Measurements from ENCODE around the gene ATP6V1G1. TPM values are rescaled to one million over a fixed set of nuclear protein-coding genes. Genes with fewer than 3 reads are reported as not detected.

The ATP6V1G1 gene
- total RNA-seq, 1 donor from 2014 or later: 111 TPM

DNA sequence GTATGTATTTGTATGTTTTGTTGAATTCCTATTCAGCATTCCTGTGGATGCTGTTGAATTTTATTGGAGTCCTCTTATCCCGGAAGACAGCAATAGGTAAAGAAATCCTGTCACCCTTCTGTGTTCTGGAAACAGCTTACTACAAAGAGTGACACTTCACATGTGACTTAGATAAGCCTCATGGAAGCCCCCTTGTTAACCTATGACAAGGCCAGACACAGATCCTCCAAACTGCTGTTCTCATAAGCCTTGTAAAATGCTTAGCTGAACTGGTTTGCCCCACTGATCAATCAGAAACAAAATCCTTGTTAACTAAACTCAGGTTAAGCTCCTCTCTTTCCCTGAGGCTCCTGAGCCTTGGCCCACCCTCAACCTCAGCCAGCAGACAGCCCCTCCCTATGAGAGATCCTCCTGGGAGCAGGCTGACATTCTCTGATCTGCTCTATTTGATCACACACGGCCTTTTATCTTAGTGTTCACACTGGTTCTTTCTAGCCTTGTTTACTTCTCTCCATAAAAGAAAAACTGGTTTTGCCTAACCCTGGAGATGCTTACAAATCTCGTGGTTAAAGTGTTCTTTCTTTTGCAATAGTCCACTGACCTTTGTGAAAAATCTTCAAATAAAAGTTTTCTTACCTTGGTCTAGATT lies 29.4 kb upstream of the ATP6V1G1 start:
- Mint-ChIP-seq H3K4me1 (no peaks in the 10 kb centered on the region), H3K36me3 (ENCODE audit: low read depth) (no peaks in the 10 kb centered on the region), H3K4me3 (no peak overlapping the region), H3K9me3 (no peaks in the 10 kb centered on the region), H3K27me3 (ENCODE audit: low read depth) (peaks cover 19% of the 10 kb centered on the region), H3K27ac (ENCODE audit: unreplicated experiment) (no peak overlapping the region)
- TF ChIP-seq, protein P1, sequence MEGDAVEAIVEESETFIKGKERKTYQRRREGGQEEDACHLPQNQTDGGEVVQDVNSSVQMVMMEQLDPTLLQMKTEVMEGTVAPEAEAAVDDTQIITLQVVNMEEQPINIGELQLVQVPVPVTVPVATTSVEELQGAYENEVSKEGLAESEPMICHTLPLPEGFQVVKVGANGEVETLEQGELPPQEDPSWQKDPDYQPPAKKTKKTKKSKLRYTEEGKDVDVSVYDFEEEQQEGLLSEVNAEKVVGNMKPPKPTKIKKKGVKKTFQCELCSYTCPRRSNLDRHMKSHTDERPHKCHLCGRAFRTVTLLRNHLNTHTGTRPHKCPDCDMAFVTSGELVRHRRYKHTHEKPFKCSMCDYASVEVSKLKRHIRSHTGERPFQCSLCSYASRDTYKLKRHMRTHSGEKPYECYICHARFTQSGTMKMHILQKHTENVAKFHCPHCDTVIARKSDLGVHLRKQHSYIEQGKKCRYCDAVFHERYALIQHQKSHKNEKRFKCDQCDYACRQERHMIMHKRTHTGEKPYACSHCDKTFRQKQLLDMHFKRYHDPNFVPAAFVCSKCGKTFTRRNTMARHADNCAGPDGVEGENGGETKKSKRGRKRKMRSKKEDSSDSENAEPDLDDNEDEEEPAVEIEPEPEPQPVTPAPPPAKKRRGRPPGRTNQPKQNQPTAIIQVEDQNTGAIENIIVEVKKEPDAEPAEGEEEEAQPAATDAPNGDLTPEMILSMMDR (conservative IDR thresholded peaks at IDR 0.05): no peak
- no peak for DNase-seq (ENCODE audit: low read depth, low spot score)

- H3K36me3 Mint-ChIP-seq (ENCODE audit: low read depth): no peaks in the 10 kb centered on the region
- H3K27ac Mint-ChIP-seq (ENCODE audit: unreplicated experiment): no peak overlapping the region
- no peaks in the 10 kb centered on the region for H3K4me1 Mint-ChIP-seq
- H3K9me3 Mint-ChIP-seq: no peaks in the 10 kb centered on the region
- peaks cover 31% of the 10 kb centered on the region for H3K27me3 Mint-ChIP-seq (ENCODE audit: low read depth)
- TF ChIP-seq, protein P1 (conservative IDR thresholded peaks at IDR 0.05): no peak
- no peak overlapping the region for H3K4me3 Mint-ChIP-seq
- DNase-seq (ENCODE audit: low read depth, low spot score): no peak
Observed at GRCh38 chr9:114559830-114560513, 27.6 kb upstream of the ATP6V1G1 start.

- TF ChIP-seq, protein P1 (conservative IDR thresholded peaks at IDR 0.05): no peak
- Mint-ChIP-seq H3K27me3 (ENCODE audit: low read depth) (peaks cover 35% of the 10 kb centered on the region), H3K36me3 (ENCODE audit: low read depth) (no peaks in the 10 kb centered on the region), H3K4me3 (no peak overlapping the region), H3K27ac (ENCODE audit: unreplicated experiment) (no peak overlapping the region), H3K4me1 (no peaks in the 10 kb centered on the region), H3K9me3 (no peaks in the 10 kb centered on the region)
- no peak for DNase-seq (ENCODE audit: low read depth, low spot score)
Observed at GRCh38 chr9:114560956-114561355, 26.6 kb upstream of the ATP6V1G1 start.

DNA sequence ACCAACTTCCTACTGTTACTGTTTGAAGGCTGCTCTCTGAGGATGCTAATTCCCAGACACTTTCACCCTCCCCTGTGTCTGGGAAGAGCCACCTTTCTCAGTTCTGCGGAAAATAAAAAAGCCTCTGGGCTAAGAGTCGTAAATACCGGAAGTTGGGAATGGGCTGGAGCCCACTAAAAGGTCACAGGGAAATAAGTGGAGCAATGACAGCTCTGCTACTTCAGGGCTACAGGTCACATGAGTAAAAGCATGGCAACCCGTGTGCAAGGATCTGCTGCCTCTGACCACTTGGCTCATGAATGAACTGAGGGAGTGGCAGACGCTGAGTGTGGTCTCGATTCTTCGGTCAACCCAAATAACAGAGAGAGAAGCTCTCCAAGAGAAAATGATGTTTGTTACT lies 25.8 kb upstream of the ATP6V1G1 start:
- no peaks in the 10 kb centered on the region for H3K4me1 Mint-ChIP-seq
- TF ChIP-seq, protein P1 (conservative IDR thresholded peaks at IDR 0.05): no peak
- H3K27me3 Mint-ChIP-seq (ENCODE audit: low read depth): peaks cover 34% of the 10 kb centered on the region
- DNase-seq (ENCODE audit: low read depth, low spot score): no peak
- no peaks in the 10 kb centered on the region for H3K36me3 Mint-ChIP-seq (ENCODE audit: low read depth)
- no peaks in the 10 kb centered on the region for H3K9me3 Mint-ChIP-seq
- no peak overlapping the region for H3K27ac Mint-ChIP-seq (ENCODE audit: unreplicated experiment)
- H3K4me3 Mint-ChIP-seq: no peak overlapping the region

GRCh38 chr9:114565204-114565603 lies 22.4 kb upstream of the ATP6V1G1 start:
- no peak overlapping the region for H3K4me3 Mint-ChIP-seq
- no peak for DNase-seq (ENCODE audit: low read depth, low spot score)
- peaks cover 31% of the 10 kb centered on the region for H3K27me3 Mint-ChIP-seq (ENCODE audit: low read depth)
- no peaks in the 10 kb centered on the region for H3K36me3 Mint-ChIP-seq (ENCODE audit: low read depth)
- no peaks in the 10 kb centered on the region for H3K4me1 Mint-ChIP-seq
- TF ChIP-seq, protein P1 (conservative IDR thresholded peaks at IDR 0.05): no peak
- no peak overlapping the region for H3K27ac Mint-ChIP-seq (ENCODE audit: unreplicated experiment)
- H3K9me3 Mint-ChIP-seq: no peaks in the 10 kb centered on the region
